Neutrophil (primary cell): ENCODE data around the gene FKBP2.

Experiments used
- H3K27ac ChIP-seq: fragments of 200-600 bp; sonication (generic); 2 replicates; pipeline ENCODE4 v1.5.1; 2016; ENCODE audit warnings: mild to moderate bottlenecking, moderate library complexity
- H3K27me3 ChIP-seq: fragments of 200-600 bp; sonication (generic); 2 replicates; pipeline ENCODE4 v1.6.0; 2016; ENCODE audit warnings: mild to moderate bottlenecking
- H3K36me3 ChIP-seq: fragments of 200-600 bp; sonication (generic); 2 replicates; pipeline ENCODE4 v1.5.1; 2017
- H3K4me1 ChIP-seq, 2 experiments: fragments of 200-600 bp in 1 of 2; sonication (generic) in 1 of 2; 1 replicate in 1 of 2; 2 replicates in 1 of 2; pipeline versions ENCODE4 v1.5.1 to v1.6.1; 2013 to 2016; ENCODE audit warnings: low read depth in 1 of 2, low read length in 1 of 2, mild to moderate bottlenecking in 1 of 2, moderate library complexity in 1 of 2; ENCODE audit not compliant: control insufficient read depth in 1 of 2, insufficient read depth in 1 of 2
- H3K4me3 ChIP-seq, 2 experiments: fragments of 200-600 bp in 1 of 2; sonication (generic) in 1 of 2; 1 replicate in 1 of 2; 2 replicates in 1 of 2; pipeline ENCODE4 v1.5.1; 2013 to 2016; ENCODE audit warnings: low read depth in 1 of 2, low read length in 1 of 2, mild to moderate bottlenecking in 1 of 2, moderate library complexity in 1 of 2
- H3K9me3 ChIP-seq: fragments of 200-600 bp; sonication (generic); 2 replicates; pipeline ENCODE4 v1.5.1; 2016
- CTCF ChIP-seq: fragments of 200-600 bp; sonication (generic); IDR thresholded peaks from 2 replicates; pipeline ENCODE4 v1.5.1; 2016; ENCODE audit warnings: antibody characterized with exemption

FKBP2 gene

GRCh38 chr11:64202992-64203391 is 37.9 kb upstream of the FKBP2 start:
- H3K4me3 ChIP-seq = no peak overlapping the region
- no peaks in the 10 kb centered on the region for H3K9me3 ChIP-seq
- H3K27me3 ChIP-seq = no peaks in the 10 kb centered on the region
- H3K4me1 ChIP-seq = peaks cover 29 to 33% of the 10 kb centered on the region in 2 experiments
- no peak overlapping the region for H3K27ac ChIP-seq
- no peak for TF ChIP-seq CTCF
- peaks cover 30% of the 10 kb centered on the region for H3K36me3 ChIP-seq

- H3K9me3 ChIP-seq = no peaks in the 10 kb centered on the region
These were observed 37.3 kb upstream of the FKBP2 start for GRCh38 chr11:64203421-64204079.

GRCh38 chr11:64204080-64204440 is 36.8 kb upstream of the FKBP2 start:
- Histone ChIP-seq H3K27ac (peak overlapping the region; percentile 99), H3K27me3 (no peaks in the 10 kb centered on the region), H3K36me3 (peaks cover 27% of the 10 kb centered on the region), H3K4me1 (peaks cover 40 to 44% of the 10 kb centered on the region in 2 experiments), H3K4me3 (no peak overlapping the region), H3K9me3 (no peaks in the 10 kb centered on the region)
- no peak for TF ChIP-seq CTCF

More at GRCh38 chr11:64203421-64204079, 37.3 kb upstream of the FKBP2 start:
- Histone ChIP-seq H3K4me1 (peaks cover 35 to 39% of the 10 kb centered on the region in 2 experiments), H3K27ac (peak overlapping the region; percentile 99), H3K4me3 (no peak overlapping the region), H3K36me3 (peaks cover 27% of the 10 kb centered on the region), H3K27me3 (no peaks in the 10 kb centered on the region)
- TF ChIP-seq CTCF = no peak

GRCh38 chr11:64204464-64204989 is 36.4 kb upstream of the FKBP2 start:
- Histone ChIP-seq H3K36me3 (peaks cover 30% of the 10 kb centered on the region), H3K27ac (peak overlapping the region; percentile 99), H3K4me3 (peak overlapping the region; percentile 1 to 90)

GRCh38 chr11:64206457-64207255 is 34.2 kb upstream of the FKBP2 start, which contains the start of gene FERMT3:
TSS of gene FERMT3 (plus strand) at chr11:64206721. CDS start at chr11:64207365, 644 bp downstream.
- peak; percentile 17 for TF ChIP-seq CTCF
- Histone ChIP-seq H3K4me1 (peaks cover 62 to 65% of the 10 kb centered on the region in 2 experiments), H3K9me3 (no peaks in the 10 kb centered on the region), H3K27ac (peak within 1 kb of the TSS; percentile 99), H3K27me3 (no peaks in the 10 kb centered on the region), H3K36me3 (peaks cover 39% of the 10 kb centered on the region), H3K4me3 (peak within 1 kb of the TSS; percentile 90 to 100)

More at GRCh38 chr11:64204464-64204989, 36.4 kb upstream of the FKBP2 start:
- H3K9me3 ChIP-seq = no peaks in the 10 kb centered on the region
- TF ChIP-seq CTCF = peak; percentile 71
- no peaks in the 10 kb centered on the region for H3K27me3 ChIP-seq
- peaks cover 45 to 49% of the 10 kb centered on the region in 2 experiments for H3K4me1 ChIP-seq
